Activated CD4-positive, alpha-beta T cell treated with anti-CD3 and anti-CD28 coated beads, Interleukin-2, Interleukin-6, amounts not matched to agents 100 ng/mL and 50 ng/mL, durations not matched to agents 16 hours and 8 hours (primary cell): ENCODE results near the gene SUMF2.
"Not testable (repeated sequence)": the region's sequence is repeated elsewhere in the genome, so short reads cannot be mapped to it uniquely, and the experiment has no call there.

ENCODE experiments used
- DNase-seq: peaks from one replicate; pipeline ENCODE4 v3.0.0-alpha.2; 2020

The SUMF2 gene

GRCh38 chr7:56107954-56108258 is 43.8 kb downstream of the SUMF2 start:
- DNase-seq, result no peak

- no peak for DNase-seq
These were observed 46.5 kb downstream of the SUMF2 start for GRCh38 chr7:56110611-56111010.

DNA sequence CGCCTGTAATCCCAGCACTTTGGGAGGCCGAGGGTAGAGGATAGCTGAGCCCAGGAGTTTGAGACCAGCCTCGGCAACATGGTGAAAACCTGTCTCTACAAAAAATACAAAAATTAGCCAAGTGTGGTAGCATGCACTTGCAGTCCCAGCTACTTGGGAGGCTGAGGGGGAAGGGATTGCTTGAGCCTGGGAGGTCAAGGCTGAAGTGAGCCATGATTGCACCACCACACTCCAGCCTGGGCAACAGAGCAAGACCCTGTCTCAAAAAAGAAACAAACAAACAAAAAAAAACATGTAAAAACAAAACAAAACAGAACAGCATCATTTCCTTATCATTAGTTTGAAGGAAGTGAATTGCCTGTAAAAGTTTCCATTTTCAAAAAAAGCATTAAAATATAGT is 48.2 kb downstream of the SUMF2 start:
- not testable (repeated sequence) for DNase-seq

DNA sequence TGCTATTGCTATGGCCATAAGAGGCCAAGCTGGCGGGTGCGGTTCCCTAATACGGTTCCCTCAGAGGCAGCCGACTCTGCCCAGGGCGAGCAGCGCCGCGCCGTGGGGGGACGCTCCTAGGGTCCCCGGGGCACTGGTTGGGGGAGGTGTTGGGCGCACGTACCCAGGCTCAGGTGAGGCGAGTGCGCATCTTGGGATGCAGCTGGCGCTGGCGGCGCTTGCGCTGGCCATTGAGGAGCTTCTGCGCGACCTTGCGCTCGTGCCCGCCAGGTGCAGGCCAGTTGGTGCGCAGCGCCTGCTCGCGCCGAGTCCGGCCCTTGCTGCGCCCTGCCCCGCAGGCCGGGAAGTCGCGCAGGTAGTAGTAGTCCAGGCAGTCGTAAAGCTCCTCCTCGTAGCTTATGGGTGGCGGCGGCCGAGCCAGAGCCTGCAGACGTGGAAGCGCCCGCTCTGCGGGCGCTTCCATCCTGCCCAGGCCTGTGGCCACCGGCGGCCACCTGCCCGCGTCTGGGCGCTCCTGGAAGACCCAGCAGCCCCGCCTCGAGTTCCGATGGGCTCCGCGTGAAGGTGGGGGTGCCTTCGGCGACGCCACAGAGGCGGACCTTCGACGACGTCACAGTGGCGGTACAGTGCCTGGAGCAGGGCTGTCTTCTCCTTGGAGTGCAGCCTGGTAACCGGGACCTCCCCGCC is 51.9 kb downstream of the SUMF2 start, which contains the start of gene NUPR2:
Gene NUPR2 (minus strand): TSS at position 566 of the 687 bp plus-strand sequence. CDS start 103 bp downstream, at position 463.
- no peak for DNase-seq

DNA sequence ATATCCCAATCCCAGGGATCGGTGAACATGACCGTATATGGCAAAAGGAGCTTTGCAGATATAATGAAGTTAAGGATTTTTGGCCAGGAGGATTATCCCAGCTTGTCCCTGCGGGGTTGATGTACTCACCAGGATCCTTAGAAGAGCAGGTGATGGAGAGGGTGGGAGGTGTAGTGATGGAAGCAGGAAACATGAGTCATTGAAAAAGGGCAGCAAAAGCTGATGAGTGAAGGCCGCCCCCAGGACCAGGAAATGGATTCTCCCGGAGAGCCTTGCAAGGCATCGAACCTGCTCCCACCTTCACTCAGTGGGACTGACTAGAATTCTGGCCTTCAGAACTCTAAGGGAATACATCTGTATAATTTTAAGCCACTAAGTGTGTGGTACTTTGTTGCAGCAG is 57.4 kb downstream of the SUMF2 start:
- no peak for DNase-seq

DNA sequence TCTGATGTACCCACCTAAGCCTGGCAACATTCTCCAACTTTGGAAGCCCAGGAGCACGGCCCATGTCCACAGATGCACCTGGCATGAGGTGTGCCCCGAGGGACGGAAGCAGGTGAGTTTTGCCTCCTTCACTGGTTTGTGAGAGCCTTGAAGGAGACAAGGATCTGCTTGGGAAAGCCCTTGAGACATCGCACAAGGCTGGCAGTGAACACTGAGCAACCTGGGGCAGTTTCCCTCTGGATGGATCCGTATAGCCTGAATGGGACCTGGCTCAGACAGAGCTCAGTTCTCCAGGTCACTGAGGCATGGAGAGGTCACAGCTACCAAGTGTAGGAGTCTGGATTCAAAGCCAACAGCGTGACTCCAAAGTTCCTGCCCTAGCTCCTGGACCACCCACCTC is 60.9 kb downstream of the SUMF2 start:
- no peak for DNase-seq

DNA sequence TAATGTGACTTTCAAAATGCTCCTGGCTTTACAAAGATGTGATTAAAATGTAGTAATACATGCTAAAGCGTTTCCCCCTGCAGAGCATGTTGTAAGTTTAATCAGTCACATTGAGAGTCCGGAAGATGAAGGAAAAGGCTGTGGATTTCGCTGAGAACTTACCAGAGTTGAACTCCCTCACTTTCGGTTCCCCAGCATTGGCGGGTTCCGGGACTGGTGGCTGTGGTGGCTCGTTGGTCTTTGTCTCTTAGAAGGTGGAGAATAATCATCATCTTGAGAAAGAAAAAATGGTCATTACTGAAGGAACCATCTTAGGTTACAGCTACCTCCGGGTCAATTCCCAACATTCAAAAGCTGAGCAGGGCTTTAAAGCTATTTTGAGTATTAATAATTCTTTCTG is 61.7 kb downstream of the SUMF2 start:
- DNase-seq, result no peak

DNA sequence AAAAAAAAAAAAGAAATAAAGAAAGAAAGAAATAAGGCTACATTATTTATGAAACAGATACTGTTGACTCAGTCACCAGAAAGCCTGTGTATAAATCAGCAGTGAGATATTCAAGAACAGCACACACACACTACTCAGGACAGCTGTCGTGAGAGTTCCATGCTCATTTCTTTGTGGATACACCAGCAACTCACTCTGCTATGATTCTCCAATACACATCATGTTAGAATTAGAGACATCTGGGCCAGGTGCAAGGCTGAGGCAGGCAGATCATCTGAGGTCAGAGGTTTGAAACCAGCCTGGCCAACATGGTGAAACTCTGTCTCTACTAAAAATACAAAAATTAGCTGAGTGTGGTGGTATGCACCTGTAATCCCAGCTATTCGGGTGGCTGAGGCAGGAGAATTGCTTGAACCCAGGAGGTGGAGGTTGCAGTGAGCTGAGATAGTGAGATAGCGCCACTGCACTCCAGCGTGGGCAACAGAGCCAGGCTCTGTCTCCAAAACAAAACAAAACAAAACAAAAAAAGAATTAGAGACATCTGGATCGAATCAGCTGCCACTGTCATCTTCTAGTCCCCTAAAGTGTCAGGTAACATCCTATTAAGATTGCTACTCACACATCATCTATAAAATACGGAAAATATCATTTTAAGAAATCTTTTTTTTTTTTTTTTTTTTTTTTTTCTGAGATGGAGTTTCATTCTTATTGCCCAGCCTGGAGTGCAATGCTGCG is 63.3 kb downstream of the SUMF2 start:
- no peak for DNase-seq
